Measurements from ENCODE around the gene RNF130.

RNF130 gene

DNA sequence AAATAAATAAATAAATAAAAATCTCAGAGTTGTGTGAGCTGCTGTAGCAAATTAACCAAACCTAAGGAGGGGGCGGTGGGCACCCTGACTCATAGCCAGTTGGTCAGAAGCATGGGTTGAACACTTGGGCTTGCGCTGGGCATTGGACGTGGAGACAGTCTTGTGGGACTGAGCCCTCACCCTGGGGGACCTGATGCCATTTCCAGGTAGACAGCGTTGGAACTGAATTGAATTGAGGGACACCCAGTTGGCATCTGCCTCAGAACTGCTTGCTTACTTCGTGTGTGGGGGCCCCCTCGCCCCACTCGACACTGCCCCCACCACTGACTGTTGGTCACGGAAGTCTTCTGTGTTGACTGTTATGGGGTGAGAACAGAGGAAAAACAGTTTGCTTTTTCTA lies 144.9 kb downstream of the RNF130 start:
- H3K4me3 ChIP-seq, result no peak overlapping the region
- no peak for DNase-seq (ENCODE audit: low spot score)
- H3K27ac ChIP-seq, result no peak overlapping the region
- TF ChIP-seq, protein P1, sequence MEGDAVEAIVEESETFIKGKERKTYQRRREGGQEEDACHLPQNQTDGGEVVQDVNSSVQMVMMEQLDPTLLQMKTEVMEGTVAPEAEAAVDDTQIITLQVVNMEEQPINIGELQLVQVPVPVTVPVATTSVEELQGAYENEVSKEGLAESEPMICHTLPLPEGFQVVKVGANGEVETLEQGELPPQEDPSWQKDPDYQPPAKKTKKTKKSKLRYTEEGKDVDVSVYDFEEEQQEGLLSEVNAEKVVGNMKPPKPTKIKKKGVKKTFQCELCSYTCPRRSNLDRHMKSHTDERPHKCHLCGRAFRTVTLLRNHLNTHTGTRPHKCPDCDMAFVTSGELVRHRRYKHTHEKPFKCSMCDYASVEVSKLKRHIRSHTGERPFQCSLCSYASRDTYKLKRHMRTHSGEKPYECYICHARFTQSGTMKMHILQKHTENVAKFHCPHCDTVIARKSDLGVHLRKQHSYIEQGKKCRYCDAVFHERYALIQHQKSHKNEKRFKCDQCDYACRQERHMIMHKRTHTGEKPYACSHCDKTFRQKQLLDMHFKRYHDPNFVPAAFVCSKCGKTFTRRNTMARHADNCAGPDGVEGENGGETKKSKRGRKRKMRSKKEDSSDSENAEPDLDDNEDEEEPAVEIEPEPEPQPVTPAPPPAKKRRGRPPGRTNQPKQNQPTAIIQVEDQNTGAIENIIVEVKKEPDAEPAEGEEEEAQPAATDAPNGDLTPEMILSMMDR (IDR thresholded peaks at IDR 0.05), result no peak

DNA sequence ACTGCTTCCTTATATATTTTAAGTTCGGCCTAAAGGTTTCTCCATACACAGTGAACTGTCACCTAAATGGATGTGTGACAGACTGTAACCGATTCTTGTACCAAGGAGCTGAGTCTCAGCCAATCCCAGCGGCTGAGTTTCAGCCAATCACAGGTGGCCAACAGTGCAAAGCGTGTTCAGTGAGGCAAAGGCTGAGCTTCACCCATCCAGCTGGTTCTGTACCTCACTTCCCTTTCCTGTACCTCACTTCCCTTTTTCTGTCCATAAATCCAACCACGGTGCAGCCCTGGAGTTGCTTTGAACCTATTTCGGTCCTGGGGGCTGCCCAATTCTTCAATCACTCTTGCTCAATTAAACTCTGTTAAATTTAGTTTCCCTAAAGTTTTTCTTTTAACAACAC lies 148.1 kb downstream of the RNF130 start:
- TF ChIP-seq, protein P1 (IDR thresholded peaks at IDR 0.05), result no peak
- no peak for DNase-seq (ENCODE audit: low spot score)
- H3K27ac ChIP-seq, result no peak overlapping the region

DNA sequence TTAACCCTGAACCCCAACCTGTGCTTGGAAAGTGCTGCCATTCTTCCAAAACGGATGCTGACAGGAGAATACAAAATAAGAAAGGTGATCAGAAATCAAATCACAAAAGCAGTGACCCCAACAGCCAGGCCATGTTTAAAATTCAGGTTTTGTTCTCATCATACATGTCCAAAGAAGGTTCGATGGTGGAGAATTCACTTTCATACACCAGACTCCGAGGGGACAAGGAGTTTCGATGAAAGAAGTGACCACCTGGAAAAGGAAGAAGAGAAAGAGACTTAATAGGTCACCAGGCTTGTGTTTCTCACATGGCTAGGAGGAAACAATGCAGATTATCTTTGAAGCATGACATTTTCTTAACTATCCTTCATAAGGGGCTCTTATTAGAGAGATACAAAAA lies 151.4 kb downstream of the RNF130 start:
- Histone ChIP-seq H3K4me3 (no peak overlapping the region), H3K27ac (no peak overlapping the region)
- DNase-seq (ENCODE audit: low spot score), result no peak
- TF ChIP-seq, protein P1 (IDR thresholded peaks at IDR 0.05), result no peak

More for the DNA sequence above, 148.1 kb downstream of the RNF130 start:
- H3K4me3 ChIP-seq, result no peak overlapping the region

DNA sequence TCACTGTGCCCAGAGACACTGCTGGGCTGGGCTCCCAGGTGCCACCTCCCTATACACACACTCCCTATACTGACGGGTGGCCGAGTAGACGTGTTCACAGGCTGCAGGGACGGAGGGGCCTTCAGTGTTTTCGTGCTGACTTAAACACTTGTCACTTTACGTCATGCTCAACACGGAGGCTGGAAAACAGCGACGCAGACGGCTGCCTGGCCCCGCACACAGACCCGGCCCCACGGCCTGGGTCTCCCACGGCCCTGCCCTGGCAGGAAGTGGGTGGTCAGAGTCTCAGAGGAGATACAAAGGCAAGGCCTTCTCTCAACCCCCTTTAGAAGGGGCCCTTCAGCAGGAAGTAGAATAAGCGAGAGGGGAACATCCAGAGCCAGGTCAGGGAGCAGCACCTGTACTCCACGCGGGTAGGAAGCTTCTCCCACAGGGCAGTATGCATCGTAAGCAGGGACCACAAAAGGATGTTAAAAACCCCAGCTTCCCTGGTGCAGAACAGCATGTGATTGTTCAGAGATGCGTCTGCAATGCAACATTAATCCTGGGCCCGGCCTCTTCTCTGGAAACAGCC lies 152.0 kb downstream of the RNF130 start:
- Histone ChIP-seq H3K27ac (no peak overlapping the region), H3K4me3 (no peak overlapping the region)
- TF ChIP-seq, protein P1 (IDR thresholded peaks at IDR 0.05), result no peak
- DNase-seq (ENCODE audit: low spot score), result peak; percentile 36

DNA sequence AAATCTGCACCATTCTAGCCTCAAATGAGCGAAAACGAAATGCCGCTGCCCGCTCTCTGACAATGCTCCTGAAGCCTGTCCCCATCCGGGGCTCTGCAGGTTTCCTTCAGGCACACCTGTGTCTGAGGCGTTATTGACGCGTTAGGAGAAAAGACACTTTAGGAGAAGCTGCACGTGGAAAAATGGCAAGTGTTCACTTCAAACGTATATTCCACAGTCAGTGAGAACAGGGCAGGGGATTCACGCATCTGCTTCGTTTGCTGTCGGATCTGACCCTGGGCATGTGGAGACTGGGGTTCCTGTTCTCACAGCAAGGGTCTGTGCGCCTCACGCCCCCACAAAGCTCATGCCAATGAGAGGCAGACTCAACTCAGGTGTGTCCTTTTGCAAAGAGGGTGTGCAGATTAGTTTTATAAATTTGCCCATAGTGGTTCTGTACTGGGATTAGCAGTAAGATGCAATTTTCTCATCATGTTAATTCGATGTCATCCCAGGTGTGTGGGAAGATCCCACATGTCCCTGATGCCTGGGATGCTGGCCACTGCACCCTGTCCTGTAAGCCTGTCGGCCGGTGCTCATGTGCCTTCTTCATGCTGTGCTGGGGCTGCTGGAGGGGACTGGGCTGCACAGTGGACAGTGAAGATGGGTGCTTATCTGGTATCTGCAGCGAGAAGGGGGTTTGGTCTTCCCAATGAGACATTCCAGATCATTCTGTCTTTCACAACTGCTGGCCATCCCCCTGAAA lies 152.6 kb downstream of the RNF130 start:
- no peak overlapping the region for H3K4me3 ChIP-seq
- H3K27ac ChIP-seq, result no peak overlapping the region
- TF ChIP-seq, protein P1 (IDR thresholded peaks at IDR 0.05), result no peak
- DNase-seq (ENCODE audit: low spot score), result peak; percentile 57

DNA sequence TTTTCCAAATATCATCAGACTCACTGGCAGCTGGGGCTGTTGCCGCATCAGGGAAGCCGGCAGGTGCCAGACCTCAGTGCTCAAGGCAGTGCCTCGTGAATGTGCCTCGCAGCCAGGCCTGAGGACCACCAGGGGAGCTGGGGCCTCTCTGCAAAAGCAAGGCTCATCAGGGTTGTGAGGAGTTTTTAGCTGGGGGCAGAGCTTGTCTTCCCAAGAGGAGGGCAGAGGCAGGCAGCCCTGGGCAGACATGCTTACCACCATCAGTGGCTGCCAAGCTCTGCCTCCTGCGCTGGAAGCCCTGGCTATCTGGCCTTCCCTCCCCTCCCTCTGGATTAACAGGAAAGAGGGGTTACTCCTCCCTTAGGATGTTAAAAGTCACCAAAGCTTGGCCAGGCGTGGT lies 155.0 kb downstream of the RNF130 start:
- TF ChIP-seq, protein P1 (IDR thresholded peaks at IDR 0.05), result no peak
- Histone ChIP-seq H3K27ac (no peak overlapping the region), H3K4me3 (no peak overlapping the region)
- DNase-seq (ENCODE audit: low spot score), result no peak

DNA sequence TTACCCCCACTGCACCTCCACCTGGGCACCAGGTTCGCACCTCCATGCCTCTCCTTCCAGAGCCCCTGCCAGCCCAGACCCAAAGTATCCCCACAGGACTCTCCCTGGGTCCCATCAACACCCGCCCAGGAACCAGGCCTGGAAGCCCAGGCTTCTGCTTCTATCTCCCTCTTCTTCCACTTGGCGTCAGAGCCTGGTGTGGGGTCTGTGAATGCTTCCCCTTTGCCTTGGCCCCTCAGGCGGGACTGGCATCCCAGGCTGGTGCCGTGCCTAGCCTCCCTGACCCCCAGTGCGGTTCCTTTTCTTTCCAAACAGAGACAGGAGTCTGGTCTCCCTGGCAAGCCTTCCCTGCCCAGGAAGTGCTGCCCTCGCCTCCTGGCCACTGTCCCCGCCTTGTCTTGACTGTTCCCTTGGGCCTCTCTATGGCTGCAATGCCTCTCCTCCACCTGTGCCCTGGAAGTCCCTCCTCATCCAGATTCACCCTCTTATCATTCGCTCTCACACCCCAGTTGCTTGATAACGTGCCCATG lies 156.1 kb downstream of the RNF130 start:
- no peak overlapping the region for H3K4me3 ChIP-seq
- TF ChIP-seq, protein P1 (IDR thresholded peaks at IDR 0.05), result no peak
- no peak for DNase-seq (ENCODE audit: low spot score)
- H3K27ac ChIP-seq, result no peak overlapping the region
